Mesenchymal stem cell (in vitro differentiated cells and primary cell): Measurements from ENCODE around the gene TOX2.
A peak's percentile ranks its signal among the peaks of the same experiment; 100 is the strongest.

Experiments used
- DNase-seq: peaks from one replicate; pipeline ENCODE4 v3.0.0-alpha.2; 2013
- H2AFZ ChIP-seq: one replicate; pipeline ENCODE4 v1.6.1; 2013; ENCODE audit warnings: low read depth, mild to moderate bottlenecking, control low read depth, inconsistent platforms, low read length, moderate library complexity
- H2AK5ac ChIP-seq: 2 replicates; pipeline ENCODE4 v1.6.1; 2013; ENCODE audit warnings: low read length, moderate library complexity, mild to moderate bottlenecking, inconsistent platforms; ENCODE audit not compliant: severe bottlenecking
- H2BK120ac ChIP-seq: one replicate; pipeline ENCODE4 v1.6.1; 2013; ENCODE audit warnings: low read depth, mild to moderate bottlenecking, inconsistent platforms, low read length, moderate library complexity
- H2BK12ac ChIP-seq, 2 experiments: one replicate each; pipeline ENCODE4 v1.6.1; 2013; ENCODE audit warnings: inconsistent platforms in 2 of 2, low read length in 2 of 2, mild to moderate bottlenecking in 2 of 2, moderate library complexity in 2 of 2, control low read depth in 1 of 2
- H2BK15ac ChIP-seq: one replicate; pipeline ENCODE4 v1.6.1; 2013; ENCODE audit warnings: mild to moderate bottlenecking, low read depth, inconsistent platforms; ENCODE audit not compliant: poor library complexity, severe bottlenecking
- H2BK5ac ChIP-seq: 2 replicates; pipeline ENCODE4 v1.6.1; 2013; ENCODE audit warnings: low read depth, mild to moderate bottlenecking, low read length, control low read depth, inconsistent platforms; ENCODE audit not compliant: poor library complexity, severe bottlenecking
- H3K14ac ChIP-seq, 2 experiments: one replicate each; pipeline ENCODE4 v1.6.1; 2013; ENCODE audit warnings: inconsistent platforms in 2 of 2, low read length in 2 of 2, control low read depth in 1 of 2, mild to moderate bottlenecking in 1 of 2, moderate library complexity in 1 of 2
- H3K18ac ChIP-seq, 2 experiments: one replicate each; pipeline ENCODE4 v1.6.1; 2013; ENCODE audit warnings: inconsistent platforms in 2 of 2, low read length in 2 of 2, control low read depth in 1 of 2, low read depth in 1 of 2, mild to moderate bottlenecking in 1 of 2
- H3K23ac ChIP-seq, 2 experiments: one replicate each; pipeline ENCODE4 v1.6.1; 2013; ENCODE audit warnings: inconsistent platforms in 2 of 2, low read length in 2 of 2, mild to moderate bottlenecking in 2 of 2, moderate library complexity in 2 of 2, control low read depth in 1 of 2
- H3K27ac ChIP-seq: 2 replicates; pipeline ENCODE4 v1.5.1; 2013; ENCODE audit warnings: mild to moderate bottlenecking, moderate library complexity, low read length, control low read depth, inconsistent platforms; ENCODE audit not compliant: poor library complexity, severe bottlenecking
- H3K27me3 ChIP-seq, 2 experiments: 2 replicates each; pipeline versions ENCODE4 v1.6.1 to v1.7.0; 2013; ENCODE audit warnings: low read length in 2 of 2, mild to moderate bottlenecking in 2 of 2, moderate library complexity in 2 of 2, control low read depth in 1 of 2, inconsistent platforms in 1 of 2; ENCODE audit not compliant: control insufficient read depth in 1 of 2, insufficient read depth in 1 of 2
- H3K36me3 ChIP-seq, 2 experiments: 2 replicates each; pipeline versions ENCODE4 v1.6.1 to v1.7.0; 2013; ENCODE audit warnings: low read length in 2 of 2, control low read depth in 1 of 2, inconsistent platforms in 1 of 2, low read depth in 1 of 2, mild to moderate bottlenecking in 1 of 2; ENCODE audit not compliant: insufficient read depth in 2 of 2, control insufficient read depth in 1 of 2
- H3K4ac ChIP-seq, 2 experiments: one replicate each; pipeline ENCODE4 v1.6.1; 2013; ENCODE audit warnings: inconsistent platforms in 2 of 2, low read length in 2 of 2, mild to moderate bottlenecking in 2 of 2, moderate library complexity in 2 of 2, control low read depth in 1 of 2, low read depth in 1 of 2
- H3K4me1 ChIP-seq: 2 replicates; pipeline ENCODE4 v1.6.1; 2013; ENCODE audit warnings: low read depth, low read length, control low read depth; ENCODE audit not compliant: control insufficient read depth, insufficient read depth
- H3K4me2 ChIP-seq: 2 replicates; pipeline ENCODE4 v1.6.1; 2013; ENCODE audit warnings: low read length, mild to moderate bottlenecking, inconsistent platforms; ENCODE audit not compliant: poor library complexity, severe bottlenecking
- H3K4me3 ChIP-seq, 2 experiments: 2 replicates each; pipeline versions ENCODE4 v1.5.1 to v1.7.0; 2013; ENCODE audit warnings: low read length in 2 of 2, mild to moderate bottlenecking in 2 of 2, control low read depth in 1 of 2, low read depth in 1 of 2; ENCODE audit not compliant: insufficient read depth in 1 of 2
- H3K79me1 ChIP-seq: replicated peaks from 2 replicates; pipeline ENCODE4 v1.6.1; 2013; ENCODE audit warnings: mild to moderate bottlenecking, control low read depth, low read length, inconsistent platforms; ENCODE audit not compliant: poor library complexity, severe bottlenecking
- H3K9ac ChIP-seq: 2 replicates; pipeline ENCODE4 v1.7.0; 2013; ENCODE audit warnings: mild to moderate bottlenecking, low read length, moderate library complexity
- H3K9me3 ChIP-seq: 2 replicates; pipeline ENCODE4 v1.7.0; 2013; ENCODE audit warnings: mild to moderate bottlenecking, low read length; ENCODE audit not compliant: control insufficient read depth
- H4K8ac ChIP-seq: one replicate; pipeline ENCODE4 v1.6.1; 2013; ENCODE audit warnings: inconsistent platforms, mild to moderate bottlenecking, low read length, moderate library complexity
- H4K91ac ChIP-seq: one replicate; pipeline ENCODE4 v1.6.1; 2013; ENCODE audit warnings: mild to moderate bottlenecking, low read length, inconsistent platforms
- WGBS: methylation state at CpG from one replicate; pipeline ENCODE4 v1.1.7; 2013; ENCODE audit warnings: mixed read lengths; 5-methylcytosine and 5-hydroxymethylcytosine counted together

Gene TOX2

DNA sequence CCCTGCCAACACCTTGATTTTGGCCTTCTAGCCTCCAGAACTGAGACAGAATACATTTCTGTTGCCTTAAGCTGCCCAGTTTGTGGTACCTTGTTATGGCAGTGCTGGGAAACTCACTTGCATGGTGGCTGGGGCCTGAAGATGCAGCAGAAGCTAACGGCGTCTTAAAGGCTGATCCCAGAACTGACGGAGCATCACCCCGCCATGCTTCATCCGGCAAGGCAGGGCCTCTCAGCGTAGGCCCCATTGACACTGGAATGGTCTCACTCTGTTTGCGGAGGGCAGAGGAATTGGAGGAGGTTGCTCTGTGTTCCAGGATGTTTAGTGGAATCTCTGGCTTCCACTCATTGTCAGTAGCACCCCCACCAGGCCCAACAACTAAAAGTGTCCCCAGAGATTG lies 170.2 kb downstream of the TOX2 start:
- Histone ChIP-seq H3K18ac (no peak overlapping the region), H2BK5ac (no peak overlapping the region), H3K27ac (no peak overlapping the region), H3K4me2 (no peak overlapping the region), H3K36me3 (no peaks in the 10 kb centered on the region), H4K91ac (no peak overlapping the region), H2BK120ac (no peak overlapping the region), H3K4me1 (peaks cover 6% of the 10 kb centered on the region), H2BK15ac (no peak overlapping the region), H3K4ac (no peak overlapping the region), H3K9ac (no peak overlapping the region), H2AFZ (no peak overlapping the region), H3K27me3 (peaks cover 4 to 5% of the 10 kb centered on the region in 2 experiments), H4K8ac (no peak overlapping the region), H3K4me3 (no peak overlapping the region), H3K9me3 (no peaks in the 10 kb centered on the region), H2BK12ac (no peak overlapping the region), H2AK5ac (no peak overlapping the region), H3K23ac (no peak overlapping the region), H3K79me1 (no peaks in the 10 kb centered on the region), H3K14ac (no peak overlapping the region)
- WGBS = 93% methylated on average over 7 of the region's 7 CpGs
- DNase-seq = no peak

GRCh38 chr20:44085616-44086434 lies 171.2 kb downstream of the TOX2 start:
- no peak overlapping the region for H2BK15ac ChIP-seq
- WGBS = 85% methylated on average over 17 of the region's 17 CpGs
- no peak overlapping the region for H3K27ac ChIP-seq
- H3K4me3 ChIP-seq = no peak overlapping the region
- no peak overlapping the region for H3K9ac ChIP-seq
- H3K4me1 ChIP-seq = peaks cover 6% of the 10 kb centered on the region
- H3K9me3 ChIP-seq = no peaks in the 10 kb centered on the region
- H3K79me1 ChIP-seq = no peaks in the 10 kb centered on the region
- no peak overlapping the region for H2BK5ac ChIP-seq
- H2BK12ac ChIP-seq = no peak overlapping the region
- no peak overlapping the region for H4K91ac ChIP-seq
- no peak for DNase-seq
- no peak overlapping the region for H3K18ac ChIP-seq
- no peak overlapping the region for H2BK120ac ChIP-seq
- H3K27me3 ChIP-seq = peaks cover 4 to 6% of the 10 kb centered on the region in 2 experiments
- peak overlapping the region in 1 of 2 experiments; percentile 28 for H3K23ac ChIP-seq
- no peak overlapping the region for H3K4ac ChIP-seq
- H3K14ac ChIP-seq = no peak overlapping the region
- no peak overlapping the region for H2AFZ ChIP-seq
- no peak overlapping the region for H4K8ac ChIP-seq
- no peaks in the 10 kb centered on the region for H3K36me3 ChIP-seq
- H2AK5ac ChIP-seq = no peak overlapping the region
- H3K4me2 ChIP-seq = no peak overlapping the region

GRCh38 chr20:44087051-44087856 lies 172.6 kb downstream of the TOX2 start:
- no peak overlapping the region for H3K18ac ChIP-seq
- H3K23ac ChIP-seq = no peak overlapping the region
- H3K4me3 ChIP-seq = no peak overlapping the region

GRCh38 chr20:44087857-44088120 lies 173.1 kb downstream of the TOX2 start:
- H3K4ac ChIP-seq = no peak overlapping the region
- peaks cover 4% of the 10 kb centered on the region for H3K4me1 ChIP-seq
- H3K23ac ChIP-seq = no peak overlapping the region
- H2AFZ ChIP-seq = no peak overlapping the region
- no peak overlapping the region for H2BK15ac ChIP-seq
- no peak overlapping the region for H3K4me2 ChIP-seq
- no peak overlapping the region for H4K91ac ChIP-seq
- no peaks in the 10 kb centered on the region for H3K79me1 ChIP-seq
- WGBS = 95% methylated on average over 4 of the region's 4 CpGs
- no peak overlapping the region for H3K14ac ChIP-seq
- no peak for DNase-seq
- no peak overlapping the region for H2BK120ac ChIP-seq
- no peak overlapping the region for H2AK5ac ChIP-seq
- H3K9me3 ChIP-seq = no peaks in the 10 kb centered on the region
- H3K27ac ChIP-seq = no peak overlapping the region
- no peaks in the 10 kb centered on the region for H3K36me3 ChIP-seq
- H4K8ac ChIP-seq = no peak overlapping the region
- no peak overlapping the region for H2BK12ac ChIP-seq
- no peak overlapping the region for H3K18ac ChIP-seq
- no peak overlapping the region for H2BK5ac ChIP-seq
- H3K27me3 ChIP-seq = peaks cover 6 to 10% of the 10 kb centered on the region in 2 experiments
- no peak overlapping the region for H3K9ac ChIP-seq
- H3K4me3 ChIP-seq = no peak overlapping the region

More at GRCh38 chr20:44087051-44087856, 172.6 kb downstream of the TOX2 start:
- Histone ChIP-seq H4K91ac (no peak overlapping the region), H4K8ac (no peak overlapping the region), H2BK12ac (no peak overlapping the region), H3K27ac (no peak overlapping the region), H2AFZ (no peak overlapping the region), H2BK120ac (no peak overlapping the region), H2BK15ac (no peak overlapping the region), H2AK5ac (no peak overlapping the region), H3K79me1 (no peaks in the 10 kb centered on the region), H3K9me3 (no peaks in the 10 kb centered on the region), H3K14ac (no peak overlapping the region), H3K4me1 (peaks cover 6% of the 10 kb centered on the region), H3K4ac (no peak overlapping the region), H3K4me2 (no peak overlapping the region), H2BK5ac (no peak overlapping the region), H3K9ac (no peak overlapping the region), H3K36me3 (no peaks in the 10 kb centered on the region), H3K27me3 (peaks cover 4 to 10% of the 10 kb centered on the region in 2 experiments)
- WGBS = 96% methylated on average over 13 of the region's 15 CpGs
- DNase-seq = no peak
